HG03575 (cell line): ENCODE data around the gene RIPK1.
"Not testable (repeated sequence)": the region's sequence is repeated elsewhere in the genome, so short reads cannot be mapped to it uniquely, and the experiment has no call there.

Source experiments
- ATAC-seq: cut with Tn5 transposase; IDR thresholded peaks from one replicate; pipeline ENCODE4 v1.9.1; 2021; ENCODE audit not compliant: unreplicated experiment, insufficient number of reproducible peaks, low FRiP score; ENCODE audit errors: extremely low read depth

RIPK1 gene

DNA sequence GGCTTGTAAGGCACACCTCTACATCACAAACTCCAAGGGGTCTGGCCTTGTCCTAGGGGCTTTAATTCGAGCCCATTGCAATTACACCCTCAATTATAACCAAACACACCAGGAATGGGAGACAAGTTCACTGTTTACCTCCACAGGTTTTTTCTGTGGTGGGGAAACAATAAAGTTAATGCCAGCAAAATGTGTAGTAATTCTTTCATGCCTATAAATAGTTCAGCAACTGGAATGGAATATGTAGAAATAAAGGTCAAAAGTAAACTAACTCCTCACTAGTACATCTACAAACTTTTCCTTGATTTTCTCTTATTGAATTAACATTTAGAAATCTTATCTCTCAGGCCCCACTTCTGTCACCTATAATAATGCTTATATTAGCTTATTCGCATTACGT lies 27.1 kb upstream of the RIPK1 start:
- ATAC-seq = no peak

DNA sequence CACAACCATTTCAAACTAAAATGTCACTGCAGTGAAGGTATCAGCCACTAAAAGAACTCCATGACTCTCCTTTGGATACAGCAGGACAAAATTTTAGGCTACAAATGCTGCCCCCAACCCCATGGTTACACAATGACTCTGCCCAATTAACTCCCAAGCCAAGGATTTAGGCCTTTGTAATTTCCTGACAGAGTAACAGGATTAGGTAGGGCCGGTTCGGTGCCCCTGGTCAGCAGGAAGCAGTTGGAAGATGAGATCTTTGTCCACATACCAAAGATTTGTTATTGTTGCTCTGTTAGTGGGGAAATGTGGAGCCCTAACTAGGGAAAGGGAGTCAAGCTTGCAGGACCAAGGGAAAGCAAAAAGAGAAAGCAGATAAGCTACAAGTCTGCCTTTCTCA lies 26.7 kb upstream of the RIPK1 start:
- ATAC-seq = no peak

DNA sequence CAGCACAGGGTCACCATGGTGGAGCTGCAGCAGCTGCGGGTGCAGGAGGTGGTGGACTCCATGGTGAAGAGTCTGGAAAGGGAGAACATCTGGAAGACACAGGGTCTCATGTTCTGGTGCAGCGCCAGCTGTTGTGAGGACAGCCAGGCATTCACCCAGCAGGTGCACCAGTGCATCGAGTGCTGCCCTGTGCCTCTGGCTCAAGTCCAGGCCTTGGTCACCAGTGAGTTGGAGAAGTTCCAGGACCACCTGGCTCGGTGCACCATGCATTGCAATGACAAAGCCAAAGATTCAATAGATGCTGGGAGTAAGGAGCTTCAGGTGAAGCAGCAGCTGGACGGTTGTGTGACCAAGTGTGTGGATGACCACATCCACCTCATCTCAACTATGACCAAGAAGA lies 22.9 kb upstream of the RIPK1 start:
- ATAC-seq = no peak

DNA sequence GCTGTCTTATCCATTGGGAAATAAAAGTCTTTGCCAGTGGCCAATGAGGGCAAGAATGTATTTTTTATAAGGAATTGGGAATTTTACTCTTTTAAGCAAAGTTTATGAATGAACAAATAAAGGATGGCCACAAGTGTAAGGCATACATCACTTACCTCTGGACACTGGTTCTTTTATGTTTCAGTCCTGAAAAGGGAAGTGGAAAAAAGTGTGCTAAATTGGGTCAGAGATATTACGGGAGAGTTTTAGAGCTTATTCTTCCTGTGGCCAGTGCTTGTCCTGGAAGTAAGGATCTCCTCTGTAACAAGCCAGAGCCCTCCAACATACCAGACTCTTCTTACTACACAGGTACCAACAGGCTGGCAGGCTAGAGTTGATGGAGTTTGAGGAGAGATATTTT lies 22.5 kb upstream of the RIPK1 start:
- no peak for ATAC-seq

DNA sequence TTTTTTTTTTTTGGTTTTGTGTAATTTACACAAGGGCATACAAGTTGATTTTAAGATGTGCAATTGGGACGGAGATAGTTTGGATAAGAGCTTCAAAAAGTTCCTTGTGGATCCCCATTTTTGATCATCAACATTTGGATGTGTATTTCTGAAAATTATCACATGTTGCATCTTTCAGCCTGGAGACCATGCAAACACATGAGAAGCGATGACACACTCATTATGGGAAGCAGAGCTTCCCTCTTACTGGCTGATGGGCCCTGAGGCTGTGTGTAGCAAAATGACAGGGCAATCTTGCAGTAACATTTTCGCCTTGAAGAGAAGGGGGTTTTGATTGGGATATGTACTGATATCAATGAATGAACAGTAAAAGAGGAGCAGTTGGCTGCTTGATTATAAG lies 22.0 kb upstream of the RIPK1 start:
- no peak for ATAC-seq

DNA sequence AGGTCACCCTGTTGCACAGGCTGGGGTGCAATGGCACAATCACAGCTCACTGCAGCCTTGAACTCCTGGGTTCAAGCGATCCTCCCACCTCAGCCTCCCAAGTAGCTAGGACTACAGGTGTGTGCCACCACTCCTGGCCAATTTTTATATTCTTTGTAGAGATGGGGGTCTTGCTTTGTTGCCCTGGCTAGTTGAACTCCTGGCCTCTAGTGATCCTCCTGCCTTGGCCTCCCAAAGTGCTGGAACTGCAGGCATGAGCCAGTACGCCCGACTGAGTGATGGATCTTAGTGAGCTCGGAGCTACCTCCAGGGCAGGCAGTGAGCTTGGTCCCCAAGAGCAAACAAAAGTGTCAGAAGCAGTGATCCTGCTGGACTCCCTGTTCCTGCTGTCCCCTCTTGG lies 20.3 kb upstream of the RIPK1 start:
- not testable (repeated sequence) for ATAC-seq

DNA sequence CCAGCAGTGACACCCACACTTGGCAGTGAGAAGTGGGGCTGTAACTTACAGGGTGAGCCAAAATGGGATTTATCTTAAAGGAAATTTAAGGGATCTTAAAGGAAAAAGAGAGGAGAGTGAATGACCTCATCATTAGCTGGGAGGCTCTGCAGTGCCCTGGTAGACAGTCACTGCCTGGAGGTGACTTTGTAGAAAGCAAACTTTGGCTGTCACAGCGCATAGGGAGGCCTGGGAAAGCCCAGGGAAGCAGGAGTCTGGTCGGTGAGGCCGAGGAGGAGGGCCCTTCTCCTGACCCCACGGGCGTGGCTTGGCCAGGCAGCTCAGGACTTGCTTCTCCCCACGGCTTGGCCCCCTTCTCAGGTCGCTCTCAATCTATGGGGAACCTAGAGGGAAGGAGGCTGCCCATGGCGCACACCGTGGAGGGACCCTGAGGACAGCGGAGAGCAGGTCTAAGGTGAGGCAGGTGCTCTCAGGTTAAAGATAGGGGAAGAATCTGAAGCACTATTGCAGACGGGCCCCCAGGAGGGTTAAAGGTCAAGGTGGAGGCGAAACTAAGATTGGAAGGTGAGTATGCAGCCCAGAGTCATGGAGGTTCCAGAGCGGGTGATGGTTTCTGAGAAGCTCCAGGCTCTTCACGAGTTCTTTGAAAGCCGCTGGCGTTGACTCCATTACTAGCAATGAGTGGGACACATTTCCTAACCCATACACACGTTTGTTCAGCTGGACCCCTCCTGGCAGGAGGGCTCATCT lies 15.6 kb upstream of the RIPK1 start:
- no peak for ATAC-seq

DNA sequence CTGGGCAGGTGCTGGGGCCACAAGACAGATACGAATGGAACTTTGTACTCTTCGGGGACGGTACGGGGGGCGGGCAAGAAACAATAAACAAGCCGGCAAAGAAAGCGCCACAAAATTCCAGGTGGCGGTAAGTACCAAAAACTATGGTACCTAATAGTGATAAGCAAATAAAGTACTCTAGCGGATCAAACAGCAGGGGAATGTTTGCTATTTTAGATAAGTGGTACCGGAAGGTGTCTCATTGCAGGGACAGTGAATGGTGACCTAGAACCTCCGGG lies 15.1 kb upstream of the RIPK1 start:
- ATAC-seq = no peak

DNA sequence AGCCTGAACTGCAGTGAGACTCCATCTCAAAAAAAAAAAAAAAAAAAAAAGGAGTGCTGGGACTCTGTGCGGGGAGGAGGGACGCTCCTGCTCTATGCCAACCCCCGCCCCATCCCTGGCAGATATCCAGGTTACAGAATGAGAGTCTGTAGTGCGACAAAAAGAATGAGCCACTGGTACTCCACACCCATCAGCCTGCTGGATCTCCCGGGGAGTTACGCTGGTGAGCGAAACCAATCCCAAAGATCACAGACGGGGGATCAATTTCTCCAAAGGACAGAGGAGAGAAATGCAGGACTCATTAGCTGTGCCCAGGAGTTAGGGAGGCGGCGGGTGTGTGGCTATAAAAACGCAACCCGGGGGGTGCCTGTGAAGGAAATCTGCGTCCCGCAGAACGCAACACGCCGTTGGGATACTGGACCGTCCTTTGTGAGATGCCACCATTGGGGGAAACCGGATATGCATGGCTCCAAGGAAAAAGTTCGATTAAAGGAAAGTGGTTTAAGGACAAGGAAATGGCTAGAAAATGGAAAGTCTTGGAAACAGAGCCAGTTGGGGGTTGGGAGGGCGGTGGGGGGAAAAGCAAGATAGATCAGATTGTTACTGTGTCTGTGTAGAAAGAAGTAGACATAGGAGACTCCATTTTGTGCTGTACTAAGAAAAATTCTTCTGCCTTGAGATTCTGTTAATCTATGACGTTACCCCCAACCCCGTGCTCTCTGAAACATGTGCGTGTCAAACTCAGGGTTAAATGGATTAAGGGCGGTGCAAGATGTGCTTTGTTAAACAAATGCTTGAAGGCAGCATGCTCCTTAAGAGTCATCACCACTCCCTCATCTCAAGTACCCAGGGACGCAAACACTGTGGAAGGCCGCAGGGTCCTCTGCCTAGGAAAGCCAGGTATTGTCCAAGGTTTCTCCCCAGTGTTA lies 13.8 kb upstream of the RIPK1 start:
- ATAC-seq = not testable (repeated sequence)

DNA sequence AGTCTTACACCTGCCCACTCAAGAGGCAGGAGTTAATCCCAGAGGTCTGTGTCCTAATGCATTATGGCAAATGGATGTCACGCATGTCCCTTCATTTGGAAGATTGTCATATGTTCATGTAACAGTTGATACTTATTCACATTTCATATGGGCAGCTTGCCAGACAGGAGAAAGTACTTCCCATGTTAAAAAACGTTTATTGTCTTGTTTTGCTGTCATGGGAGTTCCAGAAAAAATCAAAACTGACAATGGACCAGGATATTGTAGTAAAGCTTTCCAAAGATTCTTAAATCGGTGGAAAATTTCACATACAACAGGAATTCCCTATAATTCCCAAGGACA lies 13.2 kb upstream of the RIPK1 start:
- not testable (repeated sequence) for ATAC-seq

DNA sequence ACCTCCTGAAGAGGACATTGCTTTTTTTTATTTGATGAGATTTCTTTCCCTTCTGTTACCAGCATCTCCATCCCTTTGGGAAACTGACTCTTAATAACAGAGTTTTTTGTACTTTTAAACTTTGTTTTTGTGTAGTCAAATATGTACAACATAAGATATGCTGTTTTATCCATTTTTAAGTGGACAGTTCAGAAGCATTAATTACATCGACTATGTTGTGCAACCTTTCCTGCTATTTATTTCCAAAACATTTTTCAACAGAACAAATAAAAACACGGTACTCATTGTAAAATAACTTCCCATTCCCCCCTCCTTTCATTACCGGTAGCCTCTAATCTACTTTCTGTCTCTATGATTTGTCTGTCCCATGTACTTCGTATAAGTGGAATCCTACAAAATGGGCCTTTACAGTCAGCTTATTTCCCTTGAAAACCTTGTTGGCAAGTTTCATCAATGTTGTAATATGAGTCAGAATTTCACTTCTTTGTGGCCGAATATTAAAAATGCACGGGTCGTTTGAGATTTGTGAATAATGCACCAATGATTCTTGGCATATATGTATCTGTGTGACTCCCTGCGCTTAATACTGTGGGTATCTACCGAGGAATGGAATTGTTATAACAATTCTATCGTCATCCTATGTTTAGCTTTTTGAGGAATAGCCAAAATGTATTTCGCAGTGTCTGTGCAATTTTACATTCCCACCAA lies 11.1 kb upstream of the RIPK1 start:
- ATAC-seq = no peak

DNA sequence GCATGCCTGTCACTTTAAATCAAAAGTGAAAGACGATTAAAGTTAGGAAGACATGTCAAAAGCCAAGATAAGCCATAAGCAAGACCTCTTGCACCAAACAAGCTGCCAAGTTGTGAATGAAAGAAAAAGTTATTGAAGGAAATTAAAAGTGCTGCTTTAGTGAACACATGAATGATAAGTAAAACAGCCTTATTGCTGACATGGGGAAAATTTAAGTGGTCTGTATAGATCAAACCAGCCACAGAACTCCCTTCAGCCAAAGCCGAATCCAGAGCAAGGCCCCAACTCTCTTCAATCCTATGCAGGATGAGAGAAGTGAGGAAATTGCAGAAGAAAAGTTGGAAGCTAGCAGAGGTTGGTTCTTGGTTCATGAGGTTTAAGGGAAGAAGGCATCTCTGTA lies 9.3 kb upstream of the RIPK1 start:
- no peak for ATAC-seq

DNA sequence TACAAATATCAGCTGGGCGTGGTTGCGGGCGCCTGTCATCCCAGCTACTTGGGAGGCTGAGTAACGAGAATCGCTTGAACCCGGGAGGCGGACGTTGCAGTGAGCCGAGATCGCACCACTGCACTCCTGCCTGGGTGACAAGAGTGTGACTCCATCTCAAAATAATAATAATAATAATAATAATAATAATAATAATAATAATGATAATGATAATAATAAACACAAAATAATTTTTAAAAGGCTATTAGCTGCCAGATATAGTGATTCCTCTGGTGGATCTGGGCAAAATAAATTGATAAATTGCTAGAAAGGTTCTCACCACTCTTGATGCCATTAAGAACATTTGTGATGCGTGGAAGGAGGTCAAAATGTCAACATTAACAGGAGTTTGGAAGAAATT lies 8.2 kb upstream of the RIPK1 start:
- ATAC-seq = not testable (repeated sequence)

DNA sequence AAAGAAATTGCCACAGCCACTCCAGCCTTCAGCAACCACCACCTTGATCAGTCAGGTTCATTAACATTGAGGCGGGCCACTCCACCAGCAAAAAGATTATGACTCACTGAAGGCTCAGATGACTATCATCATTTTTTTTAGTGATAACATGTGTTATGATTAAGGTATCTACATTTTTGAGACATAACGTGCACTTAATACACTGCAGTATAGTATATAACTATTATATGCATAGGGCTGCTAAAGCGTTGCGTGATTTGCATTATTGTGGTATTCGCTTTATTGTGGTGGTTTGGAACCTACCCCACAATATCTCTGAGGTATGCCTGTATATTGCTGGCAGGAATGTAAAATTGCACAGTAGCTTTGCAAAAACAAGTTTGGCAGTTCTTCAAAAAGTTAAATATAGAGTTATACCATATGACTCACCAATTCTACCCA lies 6.8 kb upstream of the RIPK1 start:
- ATAC-seq = no peak

DNA sequence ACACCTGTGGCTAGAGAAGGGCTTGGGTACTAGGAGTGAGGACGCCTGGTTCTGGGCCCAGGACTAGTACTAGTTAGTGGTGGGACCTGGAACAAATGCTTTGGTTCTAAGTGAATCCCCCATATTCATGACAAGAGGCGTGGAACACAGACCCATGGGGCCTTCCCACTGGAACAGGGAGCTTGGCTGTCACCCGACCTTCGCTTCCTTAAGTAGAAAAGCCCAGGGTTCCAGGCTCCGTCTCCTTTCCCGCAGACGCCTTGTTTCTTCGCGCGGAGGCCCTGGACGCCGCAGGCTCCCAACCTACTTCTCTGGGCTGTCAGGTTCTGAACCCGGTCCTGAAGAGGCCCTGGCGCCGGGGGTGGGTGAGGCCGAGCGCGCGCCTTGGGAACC lies 5.0 kb upstream of the RIPK1 start:
- not testable (repeated sequence) for ATAC-seq

DNA sequence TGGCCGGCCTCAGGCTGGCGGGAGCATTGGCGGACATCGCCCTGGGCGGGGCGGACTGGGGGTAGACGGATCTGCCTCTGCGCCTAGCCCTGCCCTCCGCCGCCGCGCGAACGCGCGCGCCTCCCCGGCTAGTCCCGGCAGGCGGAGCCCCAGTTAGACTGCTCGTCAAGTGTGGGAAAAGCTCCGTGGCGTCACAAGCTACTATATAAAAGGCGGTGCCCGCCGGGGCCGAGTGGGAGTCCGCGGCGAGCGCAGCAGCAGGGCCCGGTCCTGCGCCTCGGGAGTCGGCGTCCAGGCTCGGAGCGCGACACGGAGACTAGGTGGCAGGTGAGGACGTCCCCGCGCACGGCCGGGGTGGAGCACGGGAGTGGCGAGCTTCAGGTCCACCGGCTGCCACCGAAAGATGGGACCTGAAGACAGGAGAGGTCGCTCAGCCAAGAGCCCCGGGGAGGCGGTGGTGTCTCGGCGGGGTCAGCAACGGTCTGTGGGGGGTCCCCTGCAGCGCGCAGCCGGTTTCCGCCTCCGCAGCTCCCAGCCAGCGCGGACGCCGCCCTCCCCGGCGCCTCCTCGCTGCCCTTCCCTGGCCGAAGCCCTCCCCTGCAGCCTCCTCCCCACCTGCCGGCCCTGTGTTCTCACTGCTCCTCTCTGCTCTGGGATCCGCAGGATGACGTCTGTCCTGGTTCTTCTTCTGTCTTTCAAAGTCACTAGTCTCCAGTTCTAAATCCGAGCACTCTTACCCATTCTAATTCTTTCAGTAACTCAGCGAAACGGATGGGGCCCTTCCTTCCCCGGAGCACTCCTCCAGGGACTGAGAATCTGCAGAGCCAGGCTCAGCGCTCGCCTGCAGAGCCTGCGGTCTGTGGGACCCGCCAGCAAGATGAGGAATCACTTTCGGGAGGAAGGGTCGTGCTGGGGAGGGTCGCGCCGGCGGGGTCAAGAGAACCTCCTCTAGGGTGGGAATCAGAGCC lies 4.3 kb upstream of the RIPK1 start:
- no peak for ATAC-seq

DNA sequence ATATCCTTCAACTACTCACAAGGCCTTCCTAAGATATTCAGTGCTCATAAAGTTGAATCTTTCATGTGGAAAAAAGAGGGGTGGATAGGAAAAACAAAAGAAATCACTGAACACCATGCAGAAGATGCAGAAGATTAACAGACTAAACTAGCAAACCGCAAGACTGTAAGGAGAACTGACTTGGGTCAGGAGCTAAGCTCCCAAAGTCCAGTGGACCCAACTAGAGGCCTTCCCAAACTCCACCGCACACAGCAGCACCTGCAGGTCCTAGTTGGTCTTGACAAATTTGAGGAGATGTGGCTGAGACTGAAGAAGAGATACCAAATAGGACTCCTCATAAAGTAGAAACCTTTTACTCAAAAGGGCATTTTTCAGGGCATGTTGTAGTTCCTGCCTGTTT lies 3.3 kb downstream of the RIPK1 start:
- ATAC-seq = no peak

DNA sequence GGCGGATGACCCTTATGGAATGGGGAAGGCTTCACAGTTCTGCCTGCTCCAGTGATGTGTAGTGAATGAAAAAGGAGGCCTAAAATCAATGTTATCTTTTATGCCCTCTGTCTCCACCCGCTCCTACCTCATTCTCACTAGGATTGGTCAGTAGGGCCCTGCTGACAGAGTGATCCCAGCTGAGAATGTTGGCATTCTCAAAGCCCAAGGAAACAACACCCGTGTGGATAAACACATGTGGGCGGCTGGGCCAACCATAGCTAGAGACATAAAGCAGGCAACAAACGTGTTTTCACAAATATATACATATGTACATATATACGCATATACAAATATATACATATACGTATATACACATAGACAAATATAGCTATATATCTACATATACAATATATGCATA lies 4.5 kb downstream of the RIPK1 start:
- no peak for ATAC-seq

DNA sequence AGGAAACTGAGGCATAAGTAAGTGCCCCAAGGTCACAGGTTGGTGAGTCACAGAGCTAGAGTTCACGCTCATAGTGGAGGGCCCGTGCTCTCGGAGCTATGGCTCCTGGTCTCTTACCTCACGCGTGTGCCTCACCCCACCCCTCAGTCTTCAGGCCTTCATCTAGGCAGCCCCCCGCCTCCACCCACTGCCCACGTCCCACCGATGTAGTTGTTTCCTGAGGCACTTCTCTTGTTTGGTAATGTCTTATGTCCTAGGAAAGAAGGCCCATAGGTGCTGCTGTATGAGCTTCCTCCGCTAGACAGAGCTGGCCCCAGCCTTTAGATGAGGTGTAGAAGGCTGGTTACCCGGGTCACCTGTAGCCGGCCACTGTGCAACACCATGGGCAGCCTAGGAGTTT lies 5.1 kb downstream of the RIPK1 start:
- ATAC-seq = no peak
